NCI-H2227 (cell line): ENCODE data around the gene ALKBH6.
A peak's percentile ranks its signal among the peaks of the same experiment; 100 is the strongest.
"Not testable (repeated sequence)": the region's sequence is repeated elsewhere in the genome, so short reads cannot be mapped to it uniquely, and the experiment has no call there.

ENCODE experiments used
- DNase-seq: peaks from one replicate; lab custom pipeline; 2025; ENCODE audit not compliant: unreplicated experiment; lab: John Stamatoyannopoulos, UW

The ALKBH6 gene

DNA sequence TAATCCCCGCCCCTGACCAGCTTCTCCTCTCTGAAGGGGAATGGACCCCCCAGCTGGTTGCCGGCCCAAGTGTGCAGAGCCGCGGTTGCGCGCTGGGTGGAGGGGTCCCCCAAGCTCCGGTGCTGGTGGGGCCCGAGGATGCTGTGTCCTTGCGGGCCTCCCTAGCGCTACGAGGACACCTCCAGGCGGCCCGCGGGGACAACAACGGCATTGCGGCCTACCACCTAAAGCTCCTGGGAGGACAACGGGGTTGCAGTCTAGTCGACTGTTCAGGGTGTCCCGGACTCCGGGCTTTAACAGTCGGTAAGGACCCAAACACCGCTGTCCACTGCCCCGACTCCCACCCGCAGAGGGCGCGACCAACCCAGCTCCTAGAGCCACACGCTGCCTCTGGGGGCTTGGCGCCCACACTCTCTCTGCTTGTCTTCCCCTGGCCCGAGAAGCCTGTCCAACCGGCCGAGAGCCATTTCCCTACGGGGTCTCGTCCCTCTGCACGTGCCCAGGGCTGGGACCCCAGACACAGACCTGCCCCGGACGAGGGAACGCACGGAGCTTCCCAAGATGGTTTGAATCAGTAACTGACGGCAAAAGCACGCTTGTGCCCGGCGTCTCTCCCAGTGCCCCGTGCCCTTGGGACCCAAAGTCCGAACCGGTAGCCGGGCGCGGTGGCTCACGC is 20.0 kb downstream of the ALKBH6 start:
- DNase-seq, result no peak

DNA sequence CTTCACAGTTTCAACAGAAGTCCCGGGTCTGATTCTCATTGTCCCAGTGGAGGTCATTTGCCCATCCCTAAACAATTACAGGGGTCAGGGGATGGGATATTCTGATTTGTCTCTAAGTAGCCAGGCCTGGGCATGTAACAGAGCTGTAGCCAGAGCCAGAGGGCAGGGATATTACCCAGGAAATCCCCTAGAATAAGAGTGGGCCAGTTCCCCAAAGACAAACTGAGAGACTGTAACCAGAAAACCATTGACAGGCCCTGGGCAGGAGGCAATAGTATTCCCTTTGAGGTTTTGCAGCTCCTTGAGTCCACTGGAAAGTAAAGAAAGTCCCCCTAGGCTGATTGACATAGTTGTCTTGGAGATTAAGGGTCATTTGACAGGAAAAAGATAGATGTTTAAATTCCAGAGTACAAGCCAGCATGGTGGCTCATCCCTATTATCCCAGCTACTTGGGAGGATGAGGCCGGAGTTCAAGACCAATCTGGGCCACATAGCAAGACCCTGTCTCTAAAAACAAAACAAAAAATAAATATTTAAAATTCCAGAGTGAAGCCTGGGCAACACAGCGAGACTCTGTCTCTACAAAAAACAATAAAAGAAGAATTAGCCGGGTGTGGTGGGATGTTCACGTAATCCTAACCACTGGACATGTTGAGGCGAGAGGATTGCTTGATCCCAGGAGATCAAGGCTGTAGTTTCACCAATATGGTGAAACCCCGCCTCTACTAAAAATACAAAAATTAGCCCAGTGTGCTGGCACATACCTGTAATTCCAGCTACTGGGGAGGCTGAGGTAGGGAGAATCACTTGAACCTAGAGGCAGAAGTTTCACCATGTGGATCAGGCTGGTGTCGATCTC is 20.9 kb downstream of the ALKBH6 start:
- no peak for DNase-seq

DNA sequence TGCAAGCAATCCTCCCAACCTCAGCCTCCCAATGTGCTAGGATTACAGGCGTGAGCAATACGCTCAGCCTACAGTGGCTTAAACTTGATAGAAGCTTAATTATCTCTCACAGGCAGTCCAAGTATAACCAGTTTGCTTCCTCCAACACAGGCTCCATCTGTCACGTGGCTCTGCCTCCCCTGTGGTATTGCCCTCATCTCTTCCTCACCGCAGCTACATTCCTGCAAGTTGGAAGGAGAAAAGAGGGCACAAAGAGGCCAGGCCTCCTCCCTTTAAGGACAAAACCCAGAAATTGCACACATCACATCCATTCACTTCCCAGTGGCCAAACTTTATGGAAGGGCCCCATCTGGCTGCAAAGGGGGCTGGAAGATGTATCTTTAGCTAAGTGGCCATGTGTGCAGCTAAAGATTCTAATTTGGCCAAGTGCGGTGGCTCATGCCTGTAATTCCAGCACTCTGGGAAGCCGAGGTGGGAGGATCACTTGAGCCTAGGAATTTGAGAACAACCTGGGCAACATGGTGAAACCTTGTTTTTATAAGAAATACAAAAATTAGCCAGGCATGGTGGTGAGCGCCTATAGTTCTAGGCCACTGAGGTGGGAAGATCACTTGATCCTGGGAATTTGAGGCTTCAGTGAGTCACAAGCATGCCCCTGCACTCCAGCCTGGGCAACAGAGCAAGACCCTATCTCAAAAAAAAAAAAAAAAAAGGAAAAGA is 22.1 kb downstream of the ALKBH6 start:
- no peak for DNase-seq

DNA sequence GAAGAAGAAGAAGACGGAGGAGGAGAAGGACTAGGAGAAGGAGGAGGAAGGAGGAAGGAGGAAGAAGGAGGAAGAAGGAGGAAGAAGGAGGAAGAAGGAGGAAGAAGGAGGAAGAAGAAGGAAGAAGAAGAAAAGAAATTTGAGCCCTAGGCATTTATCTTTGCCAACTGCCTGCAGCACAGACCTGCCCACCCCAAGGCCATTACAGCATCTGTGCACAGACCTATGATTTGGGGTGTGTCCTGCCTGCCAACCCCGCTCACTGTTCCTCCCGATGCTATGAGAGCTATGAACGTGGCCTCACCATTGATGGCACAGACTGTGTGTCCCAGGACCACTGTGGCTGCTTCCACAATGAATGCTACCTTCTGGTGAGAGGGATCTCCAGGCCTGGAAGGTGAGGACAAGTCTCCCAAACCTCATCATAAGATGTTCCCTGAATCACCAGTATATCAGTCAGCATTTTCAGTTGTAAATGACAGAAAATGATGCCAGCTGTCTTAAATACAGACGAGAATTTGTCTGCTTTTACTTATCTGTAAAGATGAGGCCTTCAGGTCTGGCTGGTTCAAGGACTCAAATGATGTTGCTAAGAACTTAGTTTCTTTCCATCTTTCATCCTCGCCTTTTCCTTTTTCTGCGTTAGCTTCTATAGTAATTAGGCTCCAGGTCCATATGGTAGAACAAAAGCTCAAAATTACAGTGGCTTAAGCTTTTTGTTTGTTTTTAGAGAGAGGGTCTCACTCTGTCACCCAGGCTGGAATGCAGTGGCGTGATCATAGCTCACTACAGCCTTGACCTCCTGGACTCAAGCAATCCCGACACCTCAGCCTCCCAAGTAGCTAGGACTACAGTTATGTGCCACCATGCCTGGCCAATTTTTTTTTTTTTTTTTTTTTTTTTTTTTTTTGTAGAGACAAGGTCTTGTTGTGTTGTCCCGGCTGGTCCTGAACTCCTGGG is 23.0 kb downstream of the ALKBH6 start:
- no peak for DNase-seq

DNA sequence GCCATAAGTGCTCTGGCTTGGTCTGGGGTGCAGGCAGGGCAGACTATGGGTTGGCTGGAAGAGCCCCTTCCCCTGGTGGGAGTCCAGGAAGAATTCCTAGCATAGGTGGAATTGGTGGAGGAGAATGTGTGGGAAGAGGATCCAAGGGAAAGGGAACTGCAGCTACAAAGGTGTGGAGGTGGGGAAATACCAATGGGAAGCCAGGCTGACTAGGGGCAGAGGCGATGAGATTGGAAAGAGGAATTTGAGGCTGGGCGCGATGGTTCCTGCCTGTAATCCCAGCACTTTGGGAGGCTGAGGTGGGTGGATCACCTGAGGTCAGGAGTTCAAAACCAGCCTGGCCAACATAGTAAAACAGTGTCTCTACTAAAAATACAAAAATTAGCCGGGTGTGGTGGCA is 23.9 kb downstream of the ALKBH6 start:
- DNase-seq, result no peak

DNA sequence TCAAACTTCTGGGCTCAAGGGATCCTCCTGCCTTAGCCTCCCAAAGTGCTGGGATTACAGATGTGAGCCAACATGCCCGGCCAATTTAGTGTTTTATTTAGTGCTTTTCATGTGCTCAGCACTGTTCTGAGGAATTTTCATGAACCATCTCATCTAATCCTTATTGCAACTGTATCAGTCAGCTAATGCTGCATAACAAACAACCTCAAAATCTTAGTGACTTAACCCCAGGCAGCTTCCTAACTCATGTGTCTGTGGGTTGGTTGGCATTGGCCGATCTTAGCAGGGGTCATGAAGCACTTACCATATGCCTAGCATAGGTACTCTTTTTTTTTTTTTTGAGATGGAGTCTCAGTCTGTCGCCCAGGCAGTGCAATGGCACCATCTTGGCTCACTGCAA is 25.2 kb downstream of the ALKBH6 start:
- no peak for DNase-seq

DNA sequence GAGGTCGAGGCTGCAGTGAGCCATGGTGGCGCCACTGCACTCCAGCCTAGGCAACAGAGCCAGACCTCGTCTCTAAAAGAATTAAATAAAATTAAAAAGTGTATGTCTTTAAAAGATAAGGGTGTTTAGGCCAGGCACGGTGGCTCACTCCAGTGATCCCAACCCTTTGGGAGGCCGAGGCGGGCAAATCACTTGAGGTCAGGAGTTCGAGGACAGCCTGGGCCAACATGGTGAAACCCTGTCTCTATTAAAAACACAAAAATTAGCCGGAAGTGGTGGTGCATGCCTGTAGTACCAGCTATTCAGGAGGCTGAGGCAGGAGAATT is 26.5 kb downstream of the ALKBH6 start:
- DNase-seq, result no peak

DNA sequence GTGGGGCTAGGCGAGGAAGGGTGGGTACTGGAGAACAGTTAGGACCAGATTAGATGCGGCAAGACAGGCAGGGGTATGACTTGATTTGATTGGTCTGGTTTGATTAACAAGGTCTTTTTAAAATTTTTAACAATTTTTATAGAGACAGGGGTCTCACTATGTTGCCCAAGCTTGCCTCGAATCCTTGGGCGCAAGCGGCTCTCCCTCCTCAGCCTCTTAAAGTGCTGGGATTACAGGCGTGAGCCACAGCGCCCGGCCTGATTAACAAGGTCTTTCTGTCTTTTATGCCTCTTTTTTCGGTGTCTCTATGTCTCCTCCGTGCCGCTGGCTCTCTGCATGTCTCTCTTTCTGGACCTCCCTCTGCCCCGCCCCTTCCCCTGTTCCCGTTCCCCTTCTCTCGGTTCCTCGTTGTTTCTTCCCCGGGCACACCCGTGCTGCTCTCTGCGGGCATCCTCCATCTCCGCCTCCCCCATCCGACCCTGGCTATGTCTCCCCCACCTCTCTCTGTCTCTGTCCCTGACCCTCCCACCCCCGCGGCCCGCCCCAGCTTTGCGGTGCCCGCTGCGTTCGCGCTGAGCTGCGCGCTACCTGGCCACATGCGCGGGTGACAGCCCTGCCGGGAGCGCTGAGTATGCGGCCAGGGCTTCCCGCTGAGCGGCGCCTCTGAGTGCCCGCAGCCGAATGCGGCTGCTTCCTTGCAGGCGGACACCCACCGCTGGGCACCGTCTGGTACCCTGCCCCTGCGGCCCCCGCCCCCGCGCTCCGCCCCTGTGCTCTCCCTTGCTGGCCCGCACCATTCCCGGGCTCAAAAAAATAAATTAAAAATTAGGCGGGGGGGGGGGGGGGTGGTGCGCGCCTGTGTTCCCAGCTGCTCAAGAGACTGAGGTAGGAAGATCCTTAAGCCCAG is 27.1 kb downstream of the ALKBH6 start:
- peak; percentile 98 for DNase-seq

DNA sequence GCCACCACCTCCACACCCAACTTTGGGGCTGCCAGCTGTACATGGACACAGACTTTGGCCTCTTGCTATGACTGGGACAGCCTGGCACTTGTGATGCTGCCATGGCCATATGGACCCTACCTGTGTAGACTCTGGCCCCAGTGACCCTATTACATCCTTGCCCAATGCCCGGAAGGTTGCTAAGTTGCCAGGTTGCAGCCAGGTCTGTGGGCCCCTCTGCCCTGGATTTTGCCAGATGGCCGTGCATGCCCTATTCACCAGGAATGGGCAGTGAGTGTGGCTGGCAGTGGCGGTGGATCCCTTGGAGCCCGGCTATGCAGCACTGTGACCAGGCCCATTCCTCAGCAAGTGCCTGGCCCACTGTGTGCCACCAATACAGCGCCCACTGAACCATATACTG is 27.9 kb downstream of the ALKBH6 start:
- no peak for DNase-seq

DNA sequence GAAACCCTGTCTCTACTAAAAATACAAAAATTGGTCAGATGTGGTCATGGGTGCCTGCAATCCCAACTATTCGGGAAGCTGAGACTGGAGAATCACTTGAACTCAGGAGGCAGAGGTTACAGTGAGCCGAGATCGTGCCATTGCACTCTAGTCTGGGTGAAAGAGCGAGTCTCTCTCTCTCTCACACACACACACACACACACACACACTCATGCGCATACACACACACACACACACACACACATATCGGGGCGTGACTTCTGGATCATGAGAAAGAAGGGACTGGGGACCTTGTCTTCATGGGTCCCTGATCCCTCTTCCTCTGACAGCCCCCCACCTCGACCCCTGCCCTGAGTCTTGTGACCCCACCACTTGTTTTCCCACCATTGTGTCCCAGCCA is 30.8 kb downstream of the ALKBH6 start:
- DNase-seq, result no peak

DNA sequence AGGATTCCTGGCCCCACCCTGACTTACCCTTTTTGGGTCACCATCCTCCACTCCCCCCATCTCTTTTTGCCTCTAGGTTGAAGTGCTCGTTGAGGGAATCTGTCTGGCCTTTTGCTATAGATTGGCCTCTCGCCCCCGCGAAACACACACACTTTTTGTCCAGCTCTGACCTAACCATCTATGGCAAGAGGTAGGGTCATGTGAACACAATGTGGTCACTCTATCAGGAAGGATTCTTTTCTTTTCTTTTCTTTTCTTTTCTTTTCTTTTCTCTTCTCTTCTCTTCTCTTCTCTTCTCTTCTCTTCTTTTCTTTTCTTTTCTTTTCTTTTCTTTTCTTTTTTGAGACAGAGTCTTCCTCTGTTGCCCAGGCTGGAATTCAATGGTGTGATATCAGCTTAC is 33.0 kb downstream of the ALKBH6 start:
- not testable (repeated sequence) for DNase-seq

DNA sequence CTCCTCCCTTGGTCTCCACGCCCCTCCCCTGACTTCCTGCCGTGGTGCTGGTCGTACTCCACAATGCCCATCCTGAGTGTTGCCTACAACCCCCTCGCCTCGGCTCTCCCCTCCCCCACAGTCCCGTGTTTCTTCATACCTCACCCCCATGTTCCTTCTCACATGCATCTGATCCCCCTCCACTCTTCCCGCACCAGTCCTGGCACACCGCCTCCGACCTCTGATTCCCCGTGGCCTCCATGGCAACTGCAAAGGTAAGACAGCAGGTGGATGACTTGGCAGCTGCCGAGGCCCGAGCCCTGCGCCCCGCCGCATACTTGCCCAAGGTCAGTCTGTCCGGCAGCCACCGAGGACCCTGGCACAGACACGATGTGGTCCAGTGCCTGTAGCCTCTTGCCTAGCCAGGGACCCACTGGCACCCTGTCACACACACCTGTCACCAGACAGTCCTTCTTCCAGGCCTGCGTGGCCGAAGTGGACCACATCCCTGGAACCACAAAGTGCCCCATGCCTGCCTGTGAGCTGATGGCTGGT is 35.1 kb downstream of the ALKBH6 start:
- DNase-seq, result no peak

DNA sequence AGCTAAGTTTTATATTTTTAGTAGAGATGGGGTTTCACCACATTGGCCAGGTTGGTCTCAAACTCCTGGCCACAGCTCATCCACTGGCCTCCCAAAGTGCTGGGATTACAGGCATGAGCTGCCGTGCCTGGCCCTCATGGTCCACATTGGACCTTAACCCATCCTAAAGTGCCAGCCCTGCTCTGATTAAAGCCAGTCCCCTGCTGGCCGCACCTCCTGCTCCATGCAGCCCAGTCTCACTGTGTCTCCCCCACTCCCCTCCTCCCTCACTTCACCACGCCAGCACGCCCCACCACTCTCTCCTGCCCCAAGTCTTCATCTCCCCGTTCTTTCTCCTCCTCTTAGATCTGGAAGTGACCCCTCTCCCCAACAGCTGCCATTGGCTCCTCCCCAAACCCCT is 35.7 kb downstream of the ALKBH6 start:
- no peak for DNase-seq

DNA sequence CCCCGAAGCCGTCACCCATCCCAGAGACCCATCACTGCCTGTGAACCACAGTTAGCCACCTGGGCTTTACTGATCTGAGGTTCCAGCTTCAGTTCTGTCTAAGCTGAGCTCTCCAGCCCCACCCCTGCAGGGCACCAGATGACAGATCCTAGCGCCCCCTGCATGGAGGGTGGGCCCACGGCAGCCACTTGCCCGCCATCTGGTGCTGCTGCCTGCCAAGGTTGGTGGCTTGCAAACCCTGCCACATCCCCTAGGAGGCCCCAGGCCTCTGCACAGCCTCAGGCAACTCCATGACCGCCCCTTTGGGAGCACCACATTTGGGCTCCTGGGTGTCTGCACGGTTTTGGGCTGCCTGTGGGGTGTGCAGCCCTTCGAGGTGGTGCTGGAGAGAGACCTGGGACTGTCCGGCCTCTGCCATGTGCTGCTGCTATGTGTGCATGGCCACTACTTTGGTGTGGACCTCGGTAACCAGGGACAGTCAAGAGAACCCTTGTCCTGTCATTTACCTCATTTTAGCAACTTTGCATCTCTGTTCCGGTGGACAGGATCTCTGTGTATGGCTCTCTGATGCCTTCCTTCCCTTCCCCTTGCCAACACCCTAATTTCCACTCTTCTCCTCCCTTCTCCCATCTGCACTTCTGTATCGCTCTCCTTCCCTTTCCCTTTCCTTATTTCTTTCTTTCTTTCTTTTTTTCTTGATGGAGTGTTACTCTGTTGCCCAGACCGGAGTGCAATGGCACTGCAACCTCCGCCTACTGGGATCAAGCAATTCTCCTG is 36.4 kb downstream of the ALKBH6 start:
- DNase-seq, result peak; percentile 75

DNA sequence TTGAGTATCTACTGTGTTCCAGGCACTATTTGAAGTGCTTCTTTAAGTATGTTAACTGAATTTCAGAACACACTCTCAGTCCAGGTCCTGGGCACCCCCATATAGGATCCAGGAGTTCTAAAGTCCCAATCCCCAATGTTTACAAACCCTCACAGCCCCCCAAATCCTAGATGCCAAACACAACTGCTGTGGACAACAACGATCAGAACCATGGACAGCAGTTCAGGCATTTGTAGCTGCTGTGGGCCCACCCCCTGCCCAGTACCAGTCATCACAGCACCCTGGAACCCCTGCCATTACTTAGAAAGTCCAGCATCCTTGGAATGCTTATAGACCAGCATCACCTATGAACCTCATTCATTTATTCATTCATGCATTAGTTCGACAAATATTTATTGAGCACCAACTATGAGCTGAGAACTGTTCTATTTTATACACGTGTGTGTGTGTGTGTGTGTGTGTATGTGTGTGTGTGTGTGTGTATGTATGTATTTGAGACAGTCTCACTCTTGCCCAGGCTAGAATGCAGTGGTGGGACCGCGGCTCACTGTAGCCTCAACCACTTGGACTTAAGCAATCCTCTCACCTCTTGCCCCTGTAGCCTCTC is 38.3 kb downstream of the ALKBH6 start:
- DNase-seq, result no peak

DNA sequence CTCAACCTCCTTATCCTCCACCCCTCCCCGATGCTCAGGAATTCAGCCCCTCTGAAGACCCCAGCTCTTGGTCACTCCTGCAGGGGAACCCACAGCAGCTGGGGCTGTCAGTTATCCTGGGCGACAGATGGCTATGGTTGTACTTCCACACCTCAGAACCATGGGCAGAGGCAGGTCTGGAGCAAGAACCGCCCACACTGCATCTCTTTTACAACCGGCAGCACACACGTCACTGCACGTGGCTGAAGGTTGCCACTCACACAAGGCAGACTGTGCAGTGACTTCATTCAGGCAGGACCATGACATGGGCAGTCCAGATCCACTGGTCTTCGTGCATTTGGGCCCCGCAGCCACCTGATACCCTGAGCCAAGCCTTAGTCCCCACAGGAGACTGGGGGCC is 40.5 kb downstream of the ALKBH6 start:
- no peak for DNase-seq

DNA sequence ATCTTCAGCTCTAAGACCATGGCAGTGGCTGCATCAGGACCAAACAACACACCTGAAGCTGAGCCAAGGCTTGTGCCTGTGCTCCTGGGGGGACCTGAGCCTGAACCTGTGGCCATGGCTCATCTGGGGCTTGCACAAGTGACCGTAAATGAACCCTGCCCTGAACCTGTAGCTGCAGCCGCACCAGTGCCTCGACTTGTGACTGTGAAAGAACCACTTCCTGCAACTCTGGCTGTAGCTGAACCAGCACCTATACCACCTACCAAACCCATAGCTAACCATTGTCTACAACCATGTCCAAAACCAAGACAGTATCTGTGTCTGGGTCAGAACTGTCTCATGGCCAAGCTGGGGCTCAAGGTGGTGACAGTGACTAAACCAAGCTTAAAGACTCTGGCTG is 47.2 kb downstream of the ALKBH6 start:
- no peak for DNase-seq

DNA sequence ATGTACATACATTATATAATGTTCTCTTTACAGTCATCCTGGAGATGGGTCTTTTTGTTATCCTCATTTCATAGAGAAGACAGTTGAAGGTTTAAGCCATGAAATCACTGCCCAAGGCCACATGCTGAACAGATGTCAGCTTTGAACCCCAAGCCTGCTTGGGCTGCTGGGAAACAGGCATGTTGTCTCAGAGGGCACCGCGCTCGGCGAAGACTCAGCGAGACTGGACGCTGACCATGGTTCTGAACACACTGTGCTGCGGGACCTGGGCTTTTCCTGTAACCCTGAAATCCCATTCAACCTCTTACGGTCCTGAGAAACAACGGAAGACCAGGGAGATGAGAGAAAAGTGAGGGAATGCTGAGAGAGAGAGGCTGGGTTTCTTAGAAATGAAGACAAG is 50.5 kb downstream of the ALKBH6 start:
- DNase-seq, result no peak
